RPMI8226 (cell line): ENCODE results near the gene RNLS.

Source experiments
- DNase-seq: peaks from one replicate; pipeline ENCODE4 v3.0.0-alpha.2; 2015

The RNLS gene

DNA sequence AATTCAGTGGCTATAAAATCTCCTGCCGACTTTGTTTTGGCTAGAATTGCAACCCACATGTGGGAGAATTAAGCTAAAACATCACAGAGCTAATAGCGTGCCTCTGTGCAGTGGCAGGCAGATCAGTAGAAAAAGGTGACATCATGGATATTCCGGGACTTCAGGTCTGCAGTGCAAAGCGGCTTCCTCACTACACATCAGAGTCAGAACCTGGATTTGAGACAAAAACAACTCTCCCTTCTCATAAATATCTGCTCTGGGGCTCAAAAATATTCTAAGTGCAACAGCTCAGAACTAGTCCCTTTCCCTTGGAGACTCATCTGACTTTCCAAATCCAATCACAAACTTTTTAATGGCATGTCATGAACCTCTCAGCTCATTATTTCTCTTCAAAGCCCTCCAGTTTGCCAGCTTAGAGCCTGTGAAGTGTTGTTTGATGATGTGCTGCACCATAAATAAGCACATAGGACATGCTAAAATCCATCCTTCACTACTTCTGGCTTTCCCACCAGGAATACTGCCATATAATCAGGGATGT is 337.1 kb downstream of the RNLS start:
- DNase-seq: no peak

DNA sequence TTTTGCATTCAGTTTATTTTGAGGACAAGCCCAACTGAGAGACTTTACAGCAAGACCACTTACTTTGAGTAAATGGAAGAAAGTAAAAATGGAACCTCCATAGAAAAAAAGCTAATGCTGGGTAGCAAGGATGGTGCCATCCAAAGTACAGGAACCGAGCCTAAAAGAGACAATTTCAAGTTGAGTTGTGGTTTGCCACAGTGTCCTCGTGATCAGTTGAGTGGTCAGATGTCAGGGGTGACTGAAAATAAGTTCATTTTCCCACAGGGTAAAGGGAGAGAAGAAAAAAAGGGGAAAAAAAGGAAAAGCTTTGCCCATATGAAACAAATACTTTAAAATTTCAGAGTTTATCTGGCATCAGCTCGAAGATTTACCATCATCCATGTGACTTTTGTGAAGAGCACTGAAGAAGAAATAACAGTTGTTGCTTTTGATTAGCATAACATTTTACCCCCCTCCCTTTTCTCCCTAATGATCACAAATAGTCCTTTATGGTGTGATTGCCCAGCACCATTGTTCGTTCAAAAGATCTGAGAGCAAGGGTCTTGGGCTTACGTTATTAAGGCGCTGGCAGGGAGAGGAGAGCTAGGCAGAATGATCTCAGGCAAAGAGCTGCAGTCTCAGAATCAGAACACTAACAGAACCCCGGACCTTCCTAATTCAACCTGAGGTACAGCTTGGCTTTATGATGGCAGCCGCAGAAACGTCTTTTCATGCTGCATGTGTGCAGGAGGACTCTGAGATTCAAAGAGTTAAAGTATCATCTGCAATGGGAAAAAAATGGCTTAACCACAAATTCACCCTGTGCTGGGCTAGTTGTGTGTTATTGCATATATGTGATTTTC is 338.1 kb downstream of the RNLS start:
- no peak for DNase-seq

DNA sequence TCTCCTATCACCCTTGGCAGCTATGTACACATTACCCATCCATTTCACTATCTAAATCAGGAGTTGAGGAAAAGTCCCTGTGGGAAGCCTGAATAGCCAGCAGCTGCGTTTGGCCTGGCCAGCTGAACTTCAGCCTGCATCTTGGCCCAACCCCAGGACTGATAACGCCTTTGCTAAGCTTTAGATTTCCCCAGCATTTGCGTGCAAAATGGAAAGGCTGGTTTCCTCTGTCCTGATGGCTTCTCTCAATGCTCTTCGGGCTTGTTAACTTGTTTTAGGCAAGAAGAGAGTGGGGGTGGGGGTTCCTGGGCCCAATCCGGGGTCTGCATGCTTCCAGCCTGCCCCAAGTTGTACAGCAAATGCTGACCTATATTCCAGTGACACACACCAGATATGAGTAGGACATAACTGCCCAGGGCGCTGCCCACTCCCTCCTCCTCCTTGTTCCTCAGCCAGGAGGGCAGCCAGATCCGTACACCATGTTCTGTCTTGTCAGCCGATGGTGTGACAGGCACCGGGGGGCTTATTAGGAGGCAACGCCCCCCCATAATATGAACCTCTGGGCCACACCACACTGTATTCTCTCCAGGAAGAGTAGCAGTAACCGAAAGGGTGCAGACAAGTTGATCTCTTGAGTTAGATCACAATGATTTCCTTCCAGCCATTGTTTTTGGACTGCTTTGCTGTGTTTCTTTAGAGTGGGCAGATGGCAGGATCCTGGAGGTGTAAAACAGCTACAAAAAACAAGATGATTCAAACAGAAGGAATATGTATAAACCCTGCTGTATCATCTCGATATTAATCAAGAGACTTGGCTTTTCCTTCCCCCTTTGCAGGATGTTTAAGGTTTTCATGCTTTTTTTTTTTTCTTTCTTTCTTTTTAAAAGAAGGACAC is 339.0 kb downstream of the RNLS start:
- no peak for DNase-seq

DNA sequence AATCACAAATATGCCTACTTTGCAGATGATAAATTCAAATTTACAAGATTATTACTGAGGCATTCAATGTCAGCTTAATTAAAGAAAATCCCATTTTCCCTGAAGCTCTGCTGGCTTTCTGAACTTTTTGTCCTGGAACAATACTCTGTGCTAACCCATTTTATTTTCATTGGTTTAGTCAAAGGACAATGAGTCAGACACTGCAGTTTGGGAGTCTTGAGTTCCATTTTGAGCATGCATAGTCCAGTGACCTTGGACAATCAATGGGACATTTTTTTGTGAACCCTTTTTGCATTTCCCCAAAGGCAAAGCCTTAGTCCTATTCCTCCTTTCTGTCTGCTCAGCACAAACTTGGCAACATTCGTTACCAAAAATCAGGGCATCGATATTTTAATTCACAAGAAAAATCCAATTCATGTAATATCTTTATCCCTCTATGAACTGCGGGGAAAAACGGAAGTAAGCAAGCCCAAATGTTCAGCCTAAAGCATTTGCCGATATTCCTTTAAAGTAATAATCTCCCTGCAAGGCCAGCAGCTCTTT is 339.8 kb downstream of the RNLS start:
- no peak for DNase-seq

DNA sequence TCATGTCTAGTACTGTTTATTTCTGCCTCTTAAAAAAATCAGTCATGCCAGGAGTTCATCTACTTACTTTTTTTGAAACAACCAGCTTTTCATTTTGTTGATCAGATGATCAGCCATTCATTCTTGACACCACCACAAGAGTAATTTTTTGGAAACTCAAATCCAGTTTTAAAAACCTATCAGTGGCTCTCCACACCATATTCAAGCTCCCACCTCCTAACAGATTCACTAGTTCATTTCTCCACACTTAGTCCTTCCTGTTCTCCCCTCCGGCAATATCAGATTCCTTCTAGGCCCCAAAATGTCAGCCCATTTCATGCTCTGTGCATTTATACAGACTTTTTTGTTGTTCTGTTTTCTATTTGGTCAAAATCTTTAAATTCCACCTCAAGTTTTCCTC is 341.6 kb downstream of the RNLS start:
- no peak for DNase-seq

DNA sequence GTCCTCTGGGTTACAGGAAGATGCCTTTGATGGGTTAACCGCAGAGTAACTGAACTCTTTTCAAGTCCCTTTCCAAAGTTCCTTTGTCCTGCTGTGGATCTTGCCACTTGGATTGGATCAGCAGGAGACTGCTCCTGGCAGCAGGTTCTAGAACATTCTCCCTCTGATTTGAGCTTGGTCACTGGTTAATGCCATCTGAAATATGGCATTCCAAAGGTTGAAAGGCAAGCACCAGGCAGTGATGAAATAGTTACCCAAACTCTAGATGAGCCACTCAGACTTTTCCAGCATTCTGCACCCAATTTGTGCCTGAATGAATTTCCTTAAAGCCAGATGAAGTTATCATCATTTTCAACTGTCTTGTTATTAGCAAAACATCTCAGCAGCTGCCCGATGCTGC is 343.9 kb downstream of the RNLS start:
- DNase-seq: no peak

DNA sequence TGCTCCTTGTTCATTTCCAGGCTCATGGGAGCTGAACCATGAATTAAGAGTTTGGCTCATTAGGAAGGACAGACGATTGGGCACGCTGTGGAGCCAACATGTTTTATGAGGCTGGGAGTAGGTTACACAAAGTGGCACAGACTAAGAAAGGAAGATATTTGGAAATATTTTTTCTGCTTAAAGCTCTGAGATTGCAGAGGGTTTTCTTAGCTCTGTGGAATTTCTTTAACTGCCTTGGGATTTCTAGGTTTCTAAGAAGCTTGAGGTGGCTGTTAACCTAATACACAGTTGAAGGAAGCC is 344.6 kb downstream of the RNLS start:
- DNase-seq: no peak

DNA sequence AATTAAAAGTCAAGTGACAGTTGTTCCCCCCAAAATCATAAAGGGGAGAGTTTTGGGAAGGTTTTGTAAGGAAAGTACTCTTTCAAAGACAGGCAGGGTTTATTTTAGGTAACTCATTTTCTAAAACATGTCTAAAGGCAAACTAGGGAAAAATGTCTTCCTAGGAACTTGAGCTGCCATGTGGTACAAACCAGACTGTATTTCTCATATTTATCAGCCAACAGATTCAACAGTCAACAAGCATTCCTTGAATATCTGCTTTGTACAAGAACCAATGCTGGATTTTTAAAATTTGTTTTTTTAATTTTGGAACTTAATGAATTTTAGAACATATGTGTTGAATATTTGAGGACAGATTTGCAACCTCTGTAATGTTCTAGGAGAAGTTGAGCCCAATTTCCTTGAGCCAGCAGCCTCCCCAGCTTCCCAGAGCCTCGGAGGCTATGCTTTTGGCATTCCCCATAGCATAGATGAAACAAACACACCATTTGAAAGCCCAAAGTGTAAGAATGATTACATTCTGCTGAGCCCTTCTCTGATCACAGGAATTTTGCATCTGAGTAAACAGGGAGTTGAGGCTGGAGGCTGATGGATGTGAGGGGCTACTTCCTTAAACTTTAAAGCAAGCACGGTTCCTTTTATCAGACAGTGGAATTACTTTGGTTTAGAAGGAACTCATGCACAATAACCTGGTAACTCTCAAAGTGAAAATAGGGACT is 345.1 kb downstream of the RNLS start:
- no peak for DNase-seq

DNA sequence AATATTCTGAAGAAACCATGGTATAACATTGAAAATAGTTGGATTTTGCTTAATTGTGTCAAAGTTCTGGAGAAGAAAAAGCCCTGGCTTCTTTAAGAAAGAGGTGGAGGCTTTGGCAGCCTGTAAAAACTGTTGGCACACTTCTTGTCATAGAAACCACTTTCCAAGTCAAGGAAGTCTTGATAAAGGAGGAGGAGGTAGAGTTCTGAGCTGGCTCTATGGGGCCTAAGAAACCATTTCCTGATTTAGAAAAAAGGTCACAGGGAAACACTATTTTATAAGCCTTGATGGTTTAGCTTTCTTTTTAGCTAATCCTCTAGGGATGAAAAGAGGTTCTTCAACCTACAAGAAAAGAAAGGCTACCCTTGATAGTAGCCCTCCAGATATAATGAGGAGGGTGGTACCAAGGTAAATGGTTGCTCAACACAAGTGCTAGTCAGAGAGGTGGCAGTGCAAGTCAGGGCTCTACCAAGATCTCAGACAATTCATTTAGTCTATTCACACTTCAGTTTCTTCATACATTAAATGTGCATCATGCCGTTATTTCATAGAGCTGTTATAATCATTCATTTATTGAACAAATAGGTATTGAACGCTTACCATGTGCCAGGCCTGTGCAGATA is 346.9 kb downstream of the RNLS start:
- DNase-seq: no peak

DNA sequence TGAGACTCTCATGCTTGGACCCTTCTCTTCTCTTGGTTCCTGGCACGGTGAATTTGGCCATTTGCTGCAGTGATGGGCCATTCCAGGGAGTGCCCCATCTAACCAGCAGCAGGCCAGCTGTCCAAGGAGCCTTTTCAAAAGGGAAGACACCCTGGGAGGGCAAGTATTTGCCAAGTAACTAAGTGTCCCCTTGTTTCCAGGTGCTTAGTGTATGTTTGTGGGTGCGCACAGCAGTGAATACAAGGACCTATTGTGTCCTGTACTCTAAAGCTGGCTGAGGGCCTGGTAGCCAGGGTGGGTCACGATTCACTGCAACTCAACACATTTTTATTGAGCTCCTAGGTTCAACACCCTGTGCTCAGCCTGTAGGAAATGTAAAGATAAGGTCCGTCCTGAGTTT is 348.8 kb downstream of the RNLS start:
- DNase-seq: no peak

DNA sequence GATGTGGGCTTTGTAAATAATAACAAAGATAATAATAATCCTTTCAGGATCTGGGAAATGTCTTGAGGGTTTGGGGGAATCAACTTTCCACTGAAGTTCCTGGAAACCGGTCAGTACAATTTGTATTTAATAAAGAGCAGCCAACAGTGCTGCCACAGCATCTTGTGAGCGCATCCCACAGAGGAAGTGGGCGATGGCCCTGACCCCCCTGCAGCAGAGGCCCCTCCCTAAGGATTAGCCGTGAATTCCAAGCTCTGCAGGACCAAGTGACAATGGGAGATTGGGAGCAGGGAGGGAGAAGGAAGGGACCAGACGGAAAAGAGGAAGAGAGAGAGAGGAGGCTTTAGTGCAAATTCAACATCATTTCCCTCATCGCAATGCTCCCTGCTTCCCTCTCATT is 349.2 kb downstream of the RNLS start:
- no peak for DNase-seq

DNA sequence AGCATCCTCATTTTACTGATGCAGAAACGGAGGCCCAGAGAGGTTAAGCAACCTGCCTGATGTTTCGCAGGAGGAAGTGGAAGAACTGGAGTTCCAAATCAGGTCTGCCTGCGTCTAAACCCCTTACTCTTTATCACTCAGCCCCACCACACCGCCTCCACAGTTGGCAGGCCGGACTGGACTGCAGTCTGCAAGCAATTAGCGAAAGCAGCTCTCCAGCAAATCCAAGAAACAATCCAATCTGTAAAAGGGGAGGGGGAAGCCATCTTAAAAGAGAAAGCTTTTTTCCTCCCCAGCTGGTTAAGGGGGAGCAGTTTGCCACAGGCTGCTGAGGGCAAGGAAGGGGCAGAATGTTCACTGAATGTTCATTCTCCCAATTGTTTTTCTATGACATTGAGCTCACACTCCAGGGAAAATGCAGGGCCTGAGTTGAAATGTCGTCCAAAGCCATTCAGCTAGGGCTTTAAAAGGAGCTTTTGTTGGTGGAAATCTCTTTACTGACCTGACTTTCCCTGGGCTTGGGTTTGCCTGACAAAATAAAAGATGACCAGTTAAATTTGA is 350.1 kb downstream of the RNLS start:
- no peak for DNase-seq

DNA sequence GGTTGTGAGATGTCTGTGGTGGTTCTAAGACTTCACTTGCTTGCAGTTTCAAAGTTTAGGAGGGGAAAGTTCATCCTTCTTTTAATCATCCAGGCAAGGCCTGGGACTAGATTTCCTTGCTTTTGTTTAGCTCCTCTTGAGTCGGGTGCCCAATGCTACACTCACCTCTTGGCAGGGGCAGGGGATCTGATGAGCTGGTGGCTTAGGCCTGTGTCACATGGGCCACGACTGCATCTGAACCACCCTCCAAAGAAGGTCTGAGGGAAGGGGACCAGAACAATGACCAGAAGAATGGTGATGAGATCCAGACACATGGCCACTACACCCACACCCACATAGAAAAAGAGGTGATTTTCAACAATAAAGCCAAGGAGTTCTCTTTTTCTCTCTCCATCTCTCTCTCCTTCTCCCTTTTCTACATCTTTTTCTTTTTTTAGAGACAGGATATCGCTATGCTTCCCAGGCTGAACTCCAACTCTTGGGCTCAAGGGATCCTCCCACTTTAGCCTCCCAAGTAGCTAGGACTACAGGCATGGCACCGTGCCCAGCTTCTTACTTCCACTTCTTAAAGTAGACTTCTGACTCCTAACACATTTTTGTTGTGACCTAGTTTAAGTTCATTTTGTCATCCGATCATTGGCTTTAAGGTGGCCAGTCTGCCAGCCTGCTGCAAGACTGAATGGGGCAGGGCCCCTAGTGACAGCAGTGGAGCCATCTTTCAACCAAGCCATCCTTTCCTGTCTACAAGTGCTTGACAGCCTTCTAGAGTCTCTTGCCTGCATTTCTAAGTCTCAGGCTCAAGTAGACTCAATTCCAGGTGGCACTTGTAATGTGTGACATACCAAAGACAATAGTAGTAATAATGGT is 350.9 kb downstream of the RNLS start:
- peak; percentile 3 for DNase-seq

DNA sequence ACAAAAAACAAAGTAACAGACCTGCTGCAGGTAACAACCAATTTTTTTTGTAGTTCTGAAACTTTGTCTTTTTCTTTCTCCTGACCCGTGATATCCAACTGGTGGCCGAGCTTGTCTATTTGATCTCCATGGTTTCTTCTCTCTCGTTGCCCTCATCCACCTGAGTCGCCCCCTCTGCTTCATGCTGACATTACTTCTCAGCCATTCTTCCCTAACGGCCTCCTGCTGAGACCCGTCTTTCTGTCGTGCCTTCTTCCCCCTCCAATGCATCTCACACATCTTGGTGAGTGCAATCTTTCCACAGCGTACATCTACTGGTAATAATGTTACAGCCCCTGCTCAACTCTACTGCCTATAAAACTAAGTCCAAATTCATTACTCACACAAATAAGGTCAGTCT is 352.9 kb downstream of the RNLS start:
- no peak for DNase-seq

DNA sequence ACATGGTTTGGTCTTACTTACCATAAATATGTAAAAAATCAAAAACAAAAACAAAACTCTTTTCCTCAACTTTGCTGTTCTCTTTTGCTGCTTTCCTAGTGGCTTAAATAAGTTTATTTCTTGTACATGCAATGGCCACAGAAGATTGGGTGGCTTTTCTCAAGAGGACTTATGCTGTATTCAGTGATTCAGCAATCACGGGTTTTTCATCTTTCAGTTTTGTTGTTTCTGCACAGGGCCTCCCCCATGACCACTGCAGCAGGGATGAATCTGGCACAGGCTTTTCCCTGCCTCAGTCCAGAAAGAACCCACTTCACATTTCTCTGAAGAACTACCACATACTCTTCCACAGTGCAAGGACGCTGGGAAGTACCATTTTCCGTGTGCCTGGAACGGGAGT is 355.0 kb downstream of the RNLS start:
- no peak for DNase-seq

DNA sequence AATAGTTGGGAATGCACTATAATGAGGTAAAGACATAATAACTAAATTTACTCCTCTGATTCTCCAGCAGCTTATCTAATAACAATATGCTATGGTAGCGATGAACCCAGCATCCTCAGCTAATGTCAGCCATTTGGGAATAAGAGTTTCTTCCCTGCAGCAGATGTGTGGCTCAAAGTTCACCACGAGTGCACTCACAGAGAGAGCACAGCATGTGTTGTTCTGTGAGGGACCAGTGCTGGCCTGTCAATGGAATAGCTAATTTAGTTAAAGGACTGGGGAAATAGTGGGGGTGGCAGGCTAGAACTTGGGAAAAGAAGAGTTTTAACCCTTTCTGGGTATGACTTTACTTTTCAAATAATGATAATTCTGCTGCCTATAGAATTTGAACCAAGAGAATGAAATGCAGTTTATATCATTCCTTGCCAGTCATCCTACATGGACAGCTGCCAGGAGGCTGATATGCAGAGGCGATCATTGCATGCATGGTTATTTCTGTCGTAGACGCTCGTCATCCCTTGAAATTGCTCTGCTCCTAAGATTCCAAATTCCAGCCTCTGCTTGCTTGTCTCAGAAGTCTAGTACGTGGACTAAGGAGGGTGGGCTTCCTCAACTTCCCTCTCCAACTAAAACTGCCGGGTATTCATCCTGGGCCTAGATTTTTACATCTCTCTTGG is 355.6 kb downstream of the RNLS start:
- no peak for DNase-seq

DNA sequence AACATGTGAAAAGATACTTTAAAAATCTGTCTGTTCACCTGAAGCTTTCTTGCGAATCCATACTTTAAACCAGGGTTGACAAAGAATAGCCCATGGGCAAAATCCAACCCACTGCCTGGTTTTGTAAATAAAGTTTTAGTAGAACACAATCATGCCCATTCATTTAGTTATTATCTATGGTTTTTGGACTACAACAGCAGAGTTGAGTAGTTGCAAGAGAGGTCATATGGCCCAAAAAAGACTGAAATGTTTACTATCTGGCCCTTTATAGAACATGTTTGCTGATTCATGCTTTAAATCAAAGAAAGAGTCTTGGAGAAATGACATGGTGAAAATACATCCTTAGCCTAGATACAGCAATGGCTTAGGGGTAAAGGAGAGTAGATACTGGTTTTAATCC is 356.2 kb downstream of the RNLS start:
- DNase-seq: no peak

DNA sequence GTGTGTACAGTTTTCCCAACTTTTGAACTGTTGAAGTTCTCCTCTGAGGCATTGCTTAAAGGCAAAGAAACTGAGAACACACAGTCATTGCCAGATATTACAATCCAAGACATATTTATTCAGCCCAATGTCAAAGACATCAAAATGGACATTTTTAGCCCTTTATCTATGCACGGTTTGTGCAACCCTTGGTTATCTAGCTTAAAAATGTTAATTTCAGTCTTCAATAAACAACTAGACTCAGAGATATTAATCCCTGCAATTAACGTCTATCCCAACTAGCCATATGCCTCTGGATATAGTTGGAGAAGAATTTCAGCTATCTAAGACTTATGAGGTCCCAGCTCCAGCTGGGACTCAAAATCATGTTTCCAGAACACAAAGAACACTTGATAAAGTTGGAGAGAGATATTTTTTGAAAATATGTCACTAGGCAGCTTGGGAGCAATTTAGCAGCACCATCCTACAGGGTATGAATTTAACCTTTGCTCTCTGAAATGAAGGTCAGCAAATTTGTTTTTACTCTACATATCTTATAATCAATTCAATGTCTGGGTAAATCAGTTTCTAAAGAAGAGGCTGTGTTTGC is 357.0 kb downstream of the RNLS start:
- DNase-seq: no peak
